ENCODE results near the gene AHSG.
A peak's percentile ranks its signal among the peaks of the same experiment; 100 is the strongest.

DNA sequence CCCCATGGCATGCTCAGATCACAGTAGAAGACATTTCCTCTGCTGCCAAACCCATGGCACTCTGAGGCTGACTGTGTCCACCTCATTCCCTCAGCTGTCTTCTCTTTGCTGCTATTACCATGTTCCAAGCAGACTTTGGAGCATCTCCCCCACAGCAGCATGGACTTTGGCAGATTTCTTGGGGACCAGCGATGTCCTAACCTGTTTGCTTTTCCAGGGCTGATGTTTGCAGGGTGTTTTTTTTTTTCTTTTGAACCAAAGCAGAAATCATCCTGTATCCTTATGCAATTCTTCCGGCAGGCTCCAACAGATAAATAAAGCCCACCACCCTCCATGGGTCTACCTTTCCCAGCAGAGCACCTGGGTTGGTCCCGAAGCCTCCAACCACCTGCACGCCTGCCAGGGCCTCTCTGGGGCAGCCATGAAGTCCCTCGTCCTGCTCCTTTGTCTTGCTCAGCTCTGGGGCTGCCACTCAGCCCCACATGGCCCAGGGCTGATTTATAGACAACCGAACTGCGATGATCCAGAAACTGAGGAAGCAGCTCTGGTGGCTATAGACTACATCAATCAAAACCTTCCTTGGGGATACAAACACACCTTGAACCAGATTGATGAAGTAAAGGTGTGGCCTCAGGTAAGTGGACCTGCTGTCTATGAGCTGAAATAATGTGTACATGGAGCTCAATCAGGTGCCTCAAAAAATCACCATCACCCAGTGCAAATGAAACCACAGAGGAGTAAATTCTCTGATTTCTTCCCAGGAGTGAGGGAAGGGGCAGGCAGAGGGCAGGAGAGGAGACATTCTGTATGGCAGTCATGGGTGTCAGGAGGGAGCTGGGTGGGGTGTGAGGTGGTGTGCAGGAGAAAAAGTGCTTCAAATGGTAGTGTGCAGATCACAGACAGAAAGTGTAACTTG lies at the start of gene AHSG:
- TF ChIP-seq, protein P1, sequence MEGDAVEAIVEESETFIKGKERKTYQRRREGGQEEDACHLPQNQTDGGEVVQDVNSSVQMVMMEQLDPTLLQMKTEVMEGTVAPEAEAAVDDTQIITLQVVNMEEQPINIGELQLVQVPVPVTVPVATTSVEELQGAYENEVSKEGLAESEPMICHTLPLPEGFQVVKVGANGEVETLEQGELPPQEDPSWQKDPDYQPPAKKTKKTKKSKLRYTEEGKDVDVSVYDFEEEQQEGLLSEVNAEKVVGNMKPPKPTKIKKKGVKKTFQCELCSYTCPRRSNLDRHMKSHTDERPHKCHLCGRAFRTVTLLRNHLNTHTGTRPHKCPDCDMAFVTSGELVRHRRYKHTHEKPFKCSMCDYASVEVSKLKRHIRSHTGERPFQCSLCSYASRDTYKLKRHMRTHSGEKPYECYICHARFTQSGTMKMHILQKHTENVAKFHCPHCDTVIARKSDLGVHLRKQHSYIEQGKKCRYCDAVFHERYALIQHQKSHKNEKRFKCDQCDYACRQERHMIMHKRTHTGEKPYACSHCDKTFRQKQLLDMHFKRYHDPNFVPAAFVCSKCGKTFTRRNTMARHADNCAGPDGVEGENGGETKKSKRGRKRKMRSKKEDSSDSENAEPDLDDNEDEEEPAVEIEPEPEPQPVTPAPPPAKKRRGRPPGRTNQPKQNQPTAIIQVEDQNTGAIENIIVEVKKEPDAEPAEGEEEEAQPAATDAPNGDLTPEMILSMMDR (IDR thresholded peaks at IDR 0.05), result no peak
- TF ChIP-seq POLR2A (IDR thresholded peaks at IDR 0.05), result peak; percentile 70
